Measurements from ENCODE around the gene VAT1. TPM values are rescaled to one million over a fixed set of nuclear protein-coding genes. Genes with fewer than 3 reads are reported as not detected.

VAT1 gene
- total and polyA plus RNA-seq, 9 of the 15 experiments (the other 6 are each of a cell fraction or from before 2014, with no cell fraction given): 29.4 to 153 (median 66.7) TPM

DNA sequence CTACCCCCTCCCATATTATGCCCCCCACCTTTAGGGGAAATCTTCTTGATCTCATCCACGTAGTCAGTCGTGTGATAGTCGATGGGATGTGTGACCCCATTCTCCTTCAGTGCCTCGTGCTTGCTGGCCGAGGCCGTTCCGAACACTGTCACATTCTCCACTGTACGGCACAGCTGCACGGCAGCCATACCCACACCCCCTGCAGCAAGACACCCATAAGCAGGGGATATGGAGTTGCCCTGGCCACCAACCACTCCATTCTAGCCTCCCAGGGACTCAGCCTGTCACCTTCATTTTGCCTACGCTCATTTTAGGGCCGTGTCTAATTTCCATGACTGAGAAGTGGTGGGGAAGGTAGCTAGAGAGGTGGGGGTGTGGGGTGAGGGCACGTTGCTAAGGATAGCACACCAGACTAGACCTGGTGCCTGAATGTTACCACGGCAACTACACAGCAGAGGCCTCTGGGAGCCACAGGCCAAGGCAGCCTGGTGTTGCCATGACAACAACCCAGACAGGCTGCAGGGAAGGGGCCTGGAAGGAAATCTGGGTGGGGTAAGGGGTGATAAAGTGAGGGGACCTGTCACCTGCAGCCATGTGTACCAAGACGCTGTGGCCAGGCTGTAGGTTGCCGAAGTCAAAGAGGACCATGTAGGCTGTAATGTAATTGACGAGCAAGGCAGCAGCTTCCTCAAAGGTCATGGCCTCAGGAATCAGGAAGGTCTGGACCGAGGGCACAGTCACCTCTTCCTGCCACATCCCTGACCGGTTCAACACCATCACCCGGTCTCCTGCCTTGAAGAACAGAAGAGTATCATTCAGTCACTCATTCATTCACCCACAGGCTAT is 4.0 kb downstream of the VAT1 start:
- DNase-seq (ENCODE audit: extremely low read depth in 1 of 4, low spot score in 3 of 4): no peak
- TF ChIP-seq RFX1 (IDR thresholded peaks at IDR 0.05) (peak; percentile 95), ZNF24 (IDR thresholded peaks at IDR 0.05) (peak; percentile 68; the same call in 1 of the 2 replicates), YY1 (IDR thresholded peaks at IDR 0.05; ENCODE audit: borderline replicate concordance in 1 of 3, control insufficient read depth in 1 of 3, extremely low read depth in 1 of 3, insufficient read depth in 3 of 3, insufficient read length in 1 of 3, insufficient replicate concordance in 2 of 3, low read depth in 1 of 3, low read length in 2 of 3) (no peak), CSDE1 (IDR thresholded peaks at IDR 0.05) (peak in 1 of 2 experiments; percentile 48; a peak in 1 of 4 replicates), CLOCK (CRISPR knock-in tag; IDR thresholded peaks at IDR 0.05; ENCODE audit: borderline replicate concordance) (no peak), LEF1 (IDR thresholded peaks at IDR 0.05) (no peak), SOX6 (IDR thresholded peaks at IDR 0.05) (no peak), TRIM28 (IDR thresholded peaks at IDR 0.05) (no peak), MXI1 (IDR thresholded peaks at IDR 0.05; ENCODE audit: low read depth, low read length) (peak; percentile 39; the same call in 1 of the 2 replicates), BMI1 (IDR thresholded peaks at IDR 0.05; ENCODE audit: low read length) (peak; percentile 48; the same call in 1 of the 2 replicates), STAT5B (CRISPR knock-in tag; IDR thresholded peaks at IDR 0.05) (no peak), CHCHD3 (CRISPR knock-in tag; IDR thresholded peaks at IDR 0.05) (no peak)
- TF ChIP-seq, protein P1, sequence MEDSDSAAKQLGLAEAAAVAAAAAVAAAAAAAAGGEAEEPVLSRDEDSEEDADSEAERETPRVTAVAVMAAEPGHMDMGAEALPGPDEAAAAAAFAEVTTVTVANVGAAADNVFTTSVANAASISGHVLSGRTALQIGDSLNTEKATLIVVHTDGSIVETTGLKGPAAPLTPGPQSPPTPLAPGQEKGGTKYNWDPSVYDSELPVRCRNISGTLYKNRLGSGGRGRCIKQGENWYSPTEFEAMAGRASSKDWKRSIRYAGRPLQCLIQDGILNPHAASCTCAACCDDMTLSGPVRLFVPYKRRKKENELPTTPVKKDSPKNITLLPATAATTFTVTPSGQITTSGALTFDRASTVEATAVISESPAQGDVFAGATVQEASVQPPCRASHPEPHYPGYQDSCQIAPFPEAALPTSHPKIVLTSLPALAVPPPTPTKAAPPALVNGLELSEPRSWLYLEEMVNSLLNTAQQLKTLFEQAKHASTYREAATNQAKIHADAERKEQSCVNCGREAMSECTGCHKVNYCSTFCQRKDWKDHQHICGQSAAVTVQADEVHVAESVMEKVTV (CRISPR knock-in tag; IDR thresholded peaks at IDR 0.05): no peak

More for the DNA sequence above, 4.0 kb downstream of the VAT1 start:
- peaks cover 10% of the 10 kb centered on the region for H3K9me1 ChIP-seq (ENCODE audit: control insufficient read depth, insufficient read depth, low read length)
- H2AFZ ChIP-seq (ENCODE audit: low read depth, low read length): no peak overlapping the region
- no peak overlapping the region for H3K4me3 ChIP-seq
- intact Hi-C loops (cut with micrococcal nuclease) (no loop called here), in situ Hi-C loops (cut with MboI) (loop anchor here (10.0 kb wide), 1 partner anchor 297 kb away; no protein-coding TSS in a partner anchor)
- ChIA-PET CTCF (ENCODE audit: low intra/inter-chr PET ratio) (no interaction called here), POLR2A (interaction anchor here (1.2 to 6.7 kb wide), 4 partner anchors 8 to 298 kb away, joined by 3 to 79 read pairs (median 4); partner anchors contain the start of gene RPL27)
- 82% methylated on average over 19 of the region's 19 CpGs for WGBS (ENCODE audit: insufficient coverage, low coverage, missing lambda C conversion rate)
- peaks cover 34 to 51% of the 10 kb centered on the region in 2 experiments for H3K4me1 ChIP-seq (replicated peaks in 1 of 2; ENCODE audit: control insufficient read depth in 2 of 2, insufficient read depth in 2 of 2, low read length in 2 of 2)
- no peaks in the 10 kb centered on the region for H3K27me3 ChIP-seq (ENCODE audit: control insufficient read depth in 2 of 2, insufficient read depth in 2 of 2, low read length in 2 of 2)
- FAIRE-seq (no peak), ATAC-seq (no peak)
- H3K9ac ChIP-seq (ENCODE audit: insufficient read depth in 1 of 2, low read depth in 2 of 2, low read length in 2 of 2): peak overlapping the region in 1 of 2 experiments; percentile 41; a peak in 1 of 4 replicates
- H3K27ac ChIP-seq (ENCODE audit: extremely low read depth, low read depth, low read length): no peak overlapping the region; the same call in 2 of the 3 replicates
- no TSS peak for BruUV-seq (replicated peaks)
- H3K36me3 ChIP-seq (ENCODE audit: control insufficient read depth, insufficient read depth, low read length): peaks cover 54% of the 10 kb centered on the region; the same call in 2 of the 3 replicates
- H3K79me2 ChIP-seq (ENCODE audit: control insufficient read depth, insufficient read depth, low read length): peaks cover 40% of the 10 kb centered on the region
- H4K20me1 ChIP-seq (replicated peaks; ENCODE audit: control insufficient read depth, insufficient read depth, low read length): peaks cover 10% of the 10 kb centered on the region; the same call in 1 of the 2 replicates
- H3K9me3 ChIP-seq (replicated peaks; ENCODE audit: control insufficient read depth, insufficient read depth, low read depth, low read length): no peaks in the 10 kb centered on the region
- no peak overlapping the region; the same call in 1 of the 2 replicates for H3K4me2 ChIP-seq (ENCODE audit: insufficient read depth, low read length)

Measured in K562 (cell line).